Measurements from ENCODE around the gene ZNF213.

DNA sequence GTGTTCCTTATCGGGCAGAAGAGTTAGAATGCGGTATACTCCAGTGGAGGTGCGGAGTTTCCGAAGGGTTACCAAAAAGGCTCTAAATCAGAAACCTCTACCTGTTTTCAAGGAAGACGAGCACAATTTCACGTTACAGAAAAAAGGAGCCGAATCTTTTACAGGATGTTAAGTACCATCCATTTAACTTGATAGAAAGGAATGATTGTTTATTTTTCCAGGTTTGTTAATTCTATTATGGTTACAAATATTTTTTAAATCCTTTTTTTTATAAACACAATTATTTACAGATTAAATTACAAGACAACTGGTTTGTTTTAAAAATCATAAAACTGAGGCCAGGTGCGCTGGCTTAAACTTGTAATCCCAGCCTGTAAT lies 18.2 kb downstream of the ZNF213 start:
- TF ChIP-seq POLR2A (IDR thresholded peaks at IDR 0.05) (no peak), CTCF (IDR thresholded peaks at IDR 0.05) (no peak)
